ENCODE measurements around the gene IFFO2. TPM values are rescaled to one million over a fixed set of nuclear protein-coding genes. Genes with fewer than 3 reads are reported as not detected.

IFFO2 gene
- total and polyA plus RNA-seq, 10 of the 15 experiments (the other 5 are each of a cell fraction or from before 2014, with no cell fraction given) = 1.2 to 18.4 (median 6.7) TPM

DNA sequence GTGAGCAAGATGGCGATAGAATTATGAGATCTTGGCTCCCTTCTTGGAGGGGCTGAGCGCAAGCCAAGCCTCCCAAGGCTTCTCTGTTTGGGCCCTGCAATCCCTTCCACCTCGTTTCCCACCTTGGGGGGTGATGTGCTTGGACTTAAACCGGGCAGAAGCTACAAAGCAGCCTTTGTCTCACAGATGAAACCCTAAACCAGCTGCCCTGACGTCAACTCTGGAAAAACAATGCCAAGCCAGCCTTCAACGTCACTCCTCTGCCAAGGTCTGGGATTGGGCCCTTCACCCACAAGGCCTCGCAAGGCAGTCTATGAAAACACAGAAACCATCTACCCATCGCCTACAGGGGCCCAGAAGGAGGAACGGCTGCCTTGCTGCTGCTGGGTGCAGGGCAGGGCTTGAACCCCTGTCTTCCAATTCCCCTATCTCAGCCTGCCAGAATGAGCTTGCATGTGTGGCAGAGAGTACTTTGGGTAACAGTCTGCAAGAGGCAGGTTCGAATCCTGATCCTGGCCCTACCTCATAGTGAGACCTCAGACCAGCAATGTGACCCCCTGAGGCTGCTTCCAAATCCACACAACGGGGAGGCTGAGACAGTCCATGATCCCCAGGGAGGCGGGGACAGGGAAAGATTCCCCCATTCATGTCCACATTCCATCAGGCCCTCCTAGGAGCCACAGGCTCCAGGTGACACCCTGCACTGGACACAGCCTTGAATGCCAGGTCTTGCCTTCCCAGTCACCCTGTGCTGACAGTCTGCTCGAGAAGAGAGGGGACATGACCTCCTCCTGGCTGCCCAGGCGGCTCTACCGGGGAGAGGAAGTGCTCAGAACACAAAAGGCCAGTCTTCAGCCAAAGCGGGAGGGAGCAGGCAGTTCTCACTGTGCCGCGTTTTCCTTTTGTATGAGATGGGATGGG lies 15.0 kb downstream of the IFFO2 start:
- POLR2A ChIA-PET = interaction anchor here (0.5 to 0.9 kb wide), 2 partner anchors 9 to 645 kb away, joined by 3 read pairs; no protein-coding TSS in a partner anchor
- no peak overlapping the region for H3K9ac ChIP-seq (ENCODE audit: control insufficient read depth, insufficient read depth, low read length)
- H3K27ac ChIP-seq (ENCODE audit: control insufficient read depth, insufficient read depth) = no peak overlapping the region
- FAIRE-seq (no peak), DNase-seq (ENCODE audit: low read depth, low spot score) (no peak), ATAC-seq (no peak)
- H3K79me2 ChIP-seq (ENCODE audit: control insufficient read depth, insufficient read depth, low read length) = peaks cover 3% of the 10 kb centered on the region
- TF ChIP-seq PML (IDR thresholded peaks at IDR 0.05; ENCODE audit: low read length) (no peak), CHD4 (IDR thresholded peaks at IDR 0.05) (no peak), NFXL1 (IDR thresholded peaks at IDR 0.05; ENCODE audit: borderline replicate concordance) (no peak), BACH1 (IDR thresholded peaks at IDR 0.05; ENCODE audit: borderline replicate concordance) (no peak), NR2C2 (IDR thresholded peaks at IDR 0.05; ENCODE audit: borderline replicate concordance, control insufficient read depth, insufficient read length, low read depth) (no peak), RB1 (IDR thresholded peaks at IDR 0.05; ENCODE audit: borderline replicate concordance) (no peak), RELA (IDR thresholded peaks at IDR 0.05; ENCODE audit: borderline replicate concordance, partially characterized antibody) (no peak), SMARCA5 (IDR thresholded peaks at IDR 0.05) (no peak), MTA2 (IDR thresholded peaks at IDR 0.05; ENCODE audit: low read depth) (no peak)
- TF ChIP-seq, protein P1, sequence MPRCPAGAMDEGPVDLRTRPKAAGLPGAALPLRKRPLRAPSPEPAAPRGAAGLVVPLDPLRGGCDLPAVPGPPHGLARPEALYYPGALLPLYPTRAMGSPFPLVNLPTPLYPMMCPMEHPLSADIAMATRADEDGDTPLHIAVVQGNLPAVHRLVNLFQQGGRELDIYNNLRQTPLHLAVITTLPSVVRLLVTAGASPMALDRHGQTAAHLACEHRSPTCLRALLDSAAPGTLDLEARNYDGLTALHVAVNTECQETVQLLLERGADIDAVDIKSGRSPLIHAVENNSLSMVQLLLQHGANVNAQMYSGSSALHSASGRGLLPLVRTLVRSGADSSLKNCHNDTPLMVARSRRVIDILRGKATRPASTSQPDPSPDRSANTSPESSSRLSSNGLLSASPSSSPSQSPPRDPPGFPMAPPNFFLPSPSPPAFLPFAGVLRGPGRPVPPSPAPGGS (IDR thresholded peaks at IDR 0.05; ENCODE audit: borderline replicate concordance, insufficient read depth, low read depth, low read length, poor library complexity, severe bottlenecking) = no peak
- TF ChIP-seq, protein P2, sequence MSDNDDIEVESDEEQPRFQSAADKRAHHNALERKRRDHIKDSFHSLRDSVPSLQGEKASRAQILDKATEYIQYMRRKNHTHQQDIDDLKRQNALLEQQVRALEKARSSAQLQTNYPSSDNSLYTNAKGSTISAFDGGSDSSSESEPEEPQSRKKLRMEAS (IDR thresholded peaks at IDR 0.05; ENCODE audit: low read depth, low read length) = no peak
- no peaks in the 10 kb centered on the region for H3K36me3 ChIP-seq (ENCODE audit: control insufficient read depth in 2 of 2, insufficient read depth in 2 of 2, low read length in 1 of 2)
- CTCF ChIA-PET = interaction anchor here (0.9 to 2.9 kb wide), 3 partner anchors 12 to 29 kb away, joined by 3 to 13 read pairs (median 3); no protein-coding TSS in a partner anchor
- intact Hi-C loops (cut with micrococcal nuclease; ENCODE audit: unreplicated experiment) (no loop called here), in situ Hi-C loops (cut with MboI) (no loop called here)
- RAD21 ChIA-PET (ENCODE audit: unreplicated experiment) = no interaction called here
- no peaks in the 10 kb centered on the region for H4K20me1 ChIP-seq (ENCODE audit: control insufficient read depth, insufficient read depth)
- SMC1A ChIA-PET (ENCODE audit: uncharacterized antibody, unreplicated experiment) = interaction anchor here (1.3 kb wide), 1 partner anchor 9 kb away, joined by 3 read pairs; no protein-coding TSS in a partner anchor
- H2AFZ ChIP-seq (ENCODE audit: control insufficient read depth, low read depth, low read length) = no peak overlapping the region
- WGBS (ENCODE audit: insufficient coverage, insufficient replicate concordance, low lambda C conversion rate, missing lambda C conversion rate) = 87% methylated on average over 18 of the region's 18 CpGs
- H3K27me3 ChIP-seq (replicated peaks in 1 of 2; ENCODE audit: control insufficient read depth in 2 of 2, insufficient read depth in 2 of 2, low read length in 1 of 2) = no peaks in the 10 kb centered on the region
- BruUV-seq (replicated peaks) = no TSS peak
- H3K4me3 ChIP-seq = no peak overlapping the region
- H3K9me3 ChIP-seq (replicated peaks; ENCODE audit: control insufficient read depth, insufficient read depth, low read length) = no peaks in the 10 kb centered on the region
- H3K4me1 ChIP-seq (ENCODE audit: control insufficient read depth, insufficient read depth, low read length) = peaks cover 18% of the 10 kb centered on the region
- H3K4me2 ChIP-seq (ENCODE audit: control insufficient read depth, insufficient read depth) = no peak overlapping the region

All from GM12878 (cell line).